Measurements from ENCODE around the gene TMEM61.

TMEM61 gene

GRCh38 chr1:55012661-55013060 is 32.2 kb downstream of the TMEM61 start:
- no peak for TF ChIP-seq CTCF (conservative IDR thresholded peaks at IDR 0.05; ENCODE audit: low read depth, low read length)
- Histone ChIP-seq H4K20me1 (ENCODE audit: insufficient read depth) (no peaks in the 10 kb centered on the region), H2AFZ (ENCODE audit: low read depth) (no peak overlapping the region), H3K36me3 (ENCODE audit: insufficient read depth) (no peaks in the 10 kb centered on the region), H3K27me3 (ENCODE audit: insufficient read depth, low read depth) (no peaks in the 10 kb centered on the region), H3K4me1 (ENCODE audit: low read depth, poor library complexity, severe bottlenecking) (no peaks in the 10 kb centered on the region), H3K9ac (no peak overlapping the region), H3K4me2 (no peak overlapping the region), H3K27ac (no peak overlapping the region), H3K79me2 (ENCODE audit: insufficient read depth, low read depth) (no peaks in the 10 kb centered on the region), H3K4me3 (IDR thresholded peaks at IDR 0.05; ENCODE audit: insufficient read depth, low read depth, low read length) (no peak overlapping the region)

GRCh38 chr1:55015123-55015522 is 34.7 kb downstream of the TMEM61 start:
- no peak overlapping the region for H3K27ac ChIP-seq
- no peak overlapping the region for H3K9ac ChIP-seq
- TF ChIP-seq CTCF (conservative IDR thresholded peaks at IDR 0.05; ENCODE audit: low read depth, low read length), result no peak
- no peaks in the 10 kb centered on the region for H4K20me1 ChIP-seq (ENCODE audit: insufficient read depth)
- H3K4me2 ChIP-seq, result no peak overlapping the region
- H3K79me2 ChIP-seq (ENCODE audit: insufficient read depth, low read depth), result no peaks in the 10 kb centered on the region
- H2AFZ ChIP-seq (ENCODE audit: low read depth), result no peak overlapping the region
- no peaks in the 10 kb centered on the region for H3K4me1 ChIP-seq (ENCODE audit: low read depth, poor library complexity, severe bottlenecking)
- H3K27me3 ChIP-seq (ENCODE audit: insufficient read depth, low read depth), result no peaks in the 10 kb centered on the region
- no peaks in the 10 kb centered on the region for H3K36me3 ChIP-seq (ENCODE audit: insufficient read depth)
- H3K4me3 ChIP-seq (IDR thresholded peaks at IDR 0.05; ENCODE audit: insufficient read depth, low read depth, low read length), result no peak overlapping the region

GRCh38 chr1:55015731-55016620 is 35.5 kb downstream of the TMEM61 start:
- no peak overlapping the region for H3K4me3 ChIP-seq (IDR thresholded peaks at IDR 0.05; ENCODE audit: insufficient read depth, low read depth, low read length)
- no peaks in the 10 kb centered on the region for H3K27me3 ChIP-seq (ENCODE audit: insufficient read depth, low read depth)
- no peak overlapping the region for H3K9ac ChIP-seq
- no peaks in the 10 kb centered on the region for H3K4me1 ChIP-seq (ENCODE audit: low read depth, poor library complexity, severe bottlenecking)
- no peak for TF ChIP-seq CTCF (conservative IDR thresholded peaks at IDR 0.05; ENCODE audit: low read depth, low read length)
- no peak overlapping the region for H3K4me2 ChIP-seq
- H3K36me3 ChIP-seq (ENCODE audit: insufficient read depth), result no peaks in the 10 kb centered on the region
- no peak overlapping the region for H3K27ac ChIP-seq
- no peak overlapping the region for H2AFZ ChIP-seq (ENCODE audit: low read depth)
- H4K20me1 ChIP-seq (ENCODE audit: insufficient read depth), result no peaks in the 10 kb centered on the region
- no peaks in the 10 kb centered on the region for H3K79me2 ChIP-seq (ENCODE audit: insufficient read depth, low read depth)

- H3K36me3 ChIP-seq (ENCODE audit: insufficient read depth), result no peaks in the 10 kb centered on the region
- no peak overlapping the region for H3K9ac ChIP-seq
- H3K79me2 ChIP-seq (ENCODE audit: insufficient read depth, low read depth), result no peaks in the 10 kb centered on the region
- H4K20me1 ChIP-seq (ENCODE audit: insufficient read depth), result no peaks in the 10 kb centered on the region
- no peaks in the 10 kb centered on the region for H3K27me3 ChIP-seq (ENCODE audit: insufficient read depth, low read depth)
- H3K4me2 ChIP-seq, result no peak overlapping the region
- H3K27ac ChIP-seq, result no peak overlapping the region
- no peak for TF ChIP-seq CTCF (conservative IDR thresholded peaks at IDR 0.05; ENCODE audit: low read depth, low read length)
- H3K4me3 ChIP-seq (IDR thresholded peaks at IDR 0.05; ENCODE audit: insufficient read depth, low read depth, low read length), result no peak overlapping the region
- H2AFZ ChIP-seq (ENCODE audit: low read depth), result no peak overlapping the region
- H3K4me1 ChIP-seq (ENCODE audit: low read depth, poor library complexity, severe bottlenecking), result no peaks in the 10 kb centered on the region
Observed at GRCh38 chr1:55018395-55018794, 38.0 kb downstream of the TMEM61 start.
